HepG2 (cell line): ENCODE measurements around the gene EPSTI1. TPM values are rescaled to one million over a fixed set of nuclear protein-coding genes. Genes with fewer than 3 reads are reported as not detected.

Source experiments
- AKAP8 ChIP-seq: sonication (generic); formaldehyde crosslinking; IDR thresholded peaks from 2 replicates; pipeline ENCODE4 v1.5.1; 2020; ENCODE audit warnings: mild to moderate bottlenecking, missing genetic modification reagents
- ASH2L ChIP-seq: fragments of 300-600, 200-600 bp; sonication (generic); IDR thresholded peaks from 2 replicates; pipeline ENCODE4 v1.7.0; 2017; ENCODE audit warnings: low read depth, mild to moderate bottlenecking, moderate library complexity, mixed read lengths, low read length; ENCODE audit not compliant: insufficient read length
- CTCF ChIP-seq: sonication (generic); formaldehyde crosslinking; IDR thresholded peaks from 2 replicates; pipeline ENCODE4 v1.5.0; 2020; ENCODE audit warnings: mild to moderate bottlenecking, missing genetic modification reagents, moderate library complexity
- DR1 ChIP-seq: sonication (generic); formaldehyde crosslinking; IDR thresholded peaks from 2 replicates; pipeline ENCODE4 v1.8.0; 2021; ENCODE audit warnings: mild to moderate bottlenecking, missing genetic modification reagents, inconsistent platforms
- HNRNPH1 ChIP-seq: fragments of 200-400 bp; formaldehyde crosslinking; optimal IDR thresholded peaks from 2 replicates; pipeline ENCODE3; 2017; ENCODE audit warnings: mild to moderate bottlenecking, low read depth, low read length
- NCOA5 ChIP-seq: sonication (generic); formaldehyde crosslinking; IDR thresholded peaks from 2 replicates; pipeline ENCODE4 v1.4.0; 2020; ENCODE audit warnings: missing genetic modification reagents
- SIN3B ChIP-seq: fragments of 150-350 bp; IDR thresholded peaks from 2 replicates; pipeline ENCODE4 v1.6.1; 2014; ENCODE audit warnings: low read length
- SIX1 ChIP-seq: sonication (generic); formaldehyde crosslinking; IDR thresholded peaks from 2 replicates; pipeline ENCODE4 v1.4.0; 2020; ENCODE audit warnings: missing genetic modification reagents, borderline replicate concordance
- STAG1 ChIP-seq: sonication (generic); formaldehyde crosslinking; IDR thresholded peaks from 2 replicates; pipeline ENCODE4 v1.4.0; 2020; ENCODE audit warnings: missing genetic modification reagents
- XRCC5 ChIP-seq: fragments of 200-400 bp; formaldehyde crosslinking; optimal IDR thresholded peaks from 2 replicates; pipeline ENCODE3; 2017; ENCODE audit warnings: mild to moderate bottlenecking, low read length
- ZNF501 ChIP-seq: sonication (generic); formaldehyde crosslinking; IDR thresholded peaks from 2 replicates; pipeline ENCODE4 v1.5.1; 2020; ENCODE audit warnings: mild to moderate bottlenecking, moderate library complexity, missing genetic modification reagents
- polyA plus RNA-seq, 8 experiments: library from polyadenylated mRNA; depleted of rRNA in 3 of 8; stranded (reverse) in 7 of 8; unstranded in 1 of 8; fragments of >200 nt; fragmentation: Illumina TruSeq in 4 of 8; extraction: Trizol in 4 of 8; gene quantifications; 2 replicates each; pipeline versions ENCODE4 v1.2.1 to v1.2.3, GENCODE V29; 2011 to 2016; ENCODE audit warnings: low read depth in 4 of 8, missing spikeins in 1 of 8, mixed read lengths in 1 of 8; ENCODE audit not compliant: insufficient read depth in 1 of 8
- total RNA-seq, 5 experiments: library from RNA; depleted of rRNA; stranded (reverse); fragments of >200 nt; fragmentation: Illumina TruSeq; extraction: Trizol; gene quantifications; 2 replicates each; pipeline ENCODE4 v1.2.3, GENCODE V29; 2016; ENCODE audit warnings: low read depth in 1 of 5
- TF ChIP-seq, protein P1 (sequence below): sonication (generic); formaldehyde crosslinking; IDR thresholded peaks from 2 replicates; pipeline ENCODE4 v1.8.1; 2023; ENCODE audit warnings: mild to moderate bottlenecking, missing genetic modification reagents, borderline replicate concordance
- TF ChIP-seq, protein P2 (sequence below): sonication (generic); formaldehyde crosslinking; IDR thresholded peaks from 2 replicates; pipeline ENCODE4 v1.5.1; 2020; ENCODE audit warnings: mild to moderate bottlenecking, missing genetic modification reagents, moderate library complexity
- TF ChIP-seq, protein P3 (sequence below): sonication (generic); formaldehyde crosslinking; IDR thresholded peaks from 2 replicates; pipeline ENCODE4 v1.8.0; 2022; ENCODE audit warnings: low read depth, missing genetic modification reagents

Gene EPSTI1
- total and polyA plus RNA-seq, 2 of the 13 experiments (the other 11 are each of a cell fraction or from before 2014, with no cell fraction given), result 0.03 TPM; not detected in 1

DNA sequence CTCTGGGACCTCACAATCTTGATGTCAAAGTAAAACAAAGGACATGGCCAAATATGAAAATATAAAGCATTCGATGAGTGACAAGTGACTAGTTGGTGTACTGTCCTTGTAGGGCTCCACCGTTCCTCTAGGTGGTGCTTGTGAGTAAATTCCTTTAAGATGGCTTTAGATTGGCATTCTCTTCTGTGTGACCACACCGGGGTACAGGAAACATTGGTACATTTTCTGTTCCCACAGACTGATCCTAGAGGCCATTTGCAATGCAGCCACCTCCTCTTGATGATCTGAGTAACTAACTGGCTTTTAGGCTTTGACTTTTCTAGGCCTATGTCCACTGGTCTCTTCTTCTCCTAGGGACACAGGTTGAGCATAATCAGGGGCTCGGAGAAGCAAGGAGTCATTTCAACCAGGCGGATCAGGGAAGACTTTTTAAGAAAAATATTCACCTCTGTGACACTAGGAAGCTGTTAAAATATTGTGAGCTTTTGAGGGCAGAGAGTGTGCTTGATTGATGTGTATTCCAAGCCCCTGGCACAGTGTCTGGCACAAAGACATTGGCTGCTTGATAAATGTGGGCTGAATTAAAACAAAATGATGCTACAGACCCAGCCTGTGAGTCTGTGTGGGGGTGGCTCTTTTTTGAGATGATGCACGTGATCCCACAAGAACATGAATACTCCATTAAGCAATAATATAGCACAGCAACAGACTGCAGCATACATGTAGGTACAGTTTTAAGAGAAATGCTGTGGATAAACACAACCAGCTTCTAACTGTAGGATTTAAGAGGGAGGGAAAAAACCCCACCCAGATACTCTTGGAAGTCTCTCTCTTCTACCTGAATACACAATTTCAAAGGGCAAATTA, 21.0 kb downstream of the EPSTI1 start (continued):
- TF ChIP-seq, protein P1, sequence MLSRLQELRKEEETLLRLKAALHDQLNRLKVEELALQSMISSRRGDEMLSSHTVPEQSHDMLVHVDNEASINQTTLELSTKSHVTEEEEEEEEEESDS (CRISPR knock-in tag), result no peak
- TF ChIP-seq SIN3B (no peak), AKAP8 (CRISPR knock-in tag) (no peak), ZNF501 (CRISPR knock-in tag) (no peak), STAG1 (CRISPR knock-in tag) (peak; percentile 48), CTCF (CRISPR knock-in tag) (peak; percentile 66), SIX1 (no peak), DR1 (CRISPR knock-in tag) (no peak), ASH2L (peak; percentile 11), HNRNPH1 (no peak), XRCC5 (no peak), NCOA5 (no peak)
- TF ChIP-seq, protein P2, sequence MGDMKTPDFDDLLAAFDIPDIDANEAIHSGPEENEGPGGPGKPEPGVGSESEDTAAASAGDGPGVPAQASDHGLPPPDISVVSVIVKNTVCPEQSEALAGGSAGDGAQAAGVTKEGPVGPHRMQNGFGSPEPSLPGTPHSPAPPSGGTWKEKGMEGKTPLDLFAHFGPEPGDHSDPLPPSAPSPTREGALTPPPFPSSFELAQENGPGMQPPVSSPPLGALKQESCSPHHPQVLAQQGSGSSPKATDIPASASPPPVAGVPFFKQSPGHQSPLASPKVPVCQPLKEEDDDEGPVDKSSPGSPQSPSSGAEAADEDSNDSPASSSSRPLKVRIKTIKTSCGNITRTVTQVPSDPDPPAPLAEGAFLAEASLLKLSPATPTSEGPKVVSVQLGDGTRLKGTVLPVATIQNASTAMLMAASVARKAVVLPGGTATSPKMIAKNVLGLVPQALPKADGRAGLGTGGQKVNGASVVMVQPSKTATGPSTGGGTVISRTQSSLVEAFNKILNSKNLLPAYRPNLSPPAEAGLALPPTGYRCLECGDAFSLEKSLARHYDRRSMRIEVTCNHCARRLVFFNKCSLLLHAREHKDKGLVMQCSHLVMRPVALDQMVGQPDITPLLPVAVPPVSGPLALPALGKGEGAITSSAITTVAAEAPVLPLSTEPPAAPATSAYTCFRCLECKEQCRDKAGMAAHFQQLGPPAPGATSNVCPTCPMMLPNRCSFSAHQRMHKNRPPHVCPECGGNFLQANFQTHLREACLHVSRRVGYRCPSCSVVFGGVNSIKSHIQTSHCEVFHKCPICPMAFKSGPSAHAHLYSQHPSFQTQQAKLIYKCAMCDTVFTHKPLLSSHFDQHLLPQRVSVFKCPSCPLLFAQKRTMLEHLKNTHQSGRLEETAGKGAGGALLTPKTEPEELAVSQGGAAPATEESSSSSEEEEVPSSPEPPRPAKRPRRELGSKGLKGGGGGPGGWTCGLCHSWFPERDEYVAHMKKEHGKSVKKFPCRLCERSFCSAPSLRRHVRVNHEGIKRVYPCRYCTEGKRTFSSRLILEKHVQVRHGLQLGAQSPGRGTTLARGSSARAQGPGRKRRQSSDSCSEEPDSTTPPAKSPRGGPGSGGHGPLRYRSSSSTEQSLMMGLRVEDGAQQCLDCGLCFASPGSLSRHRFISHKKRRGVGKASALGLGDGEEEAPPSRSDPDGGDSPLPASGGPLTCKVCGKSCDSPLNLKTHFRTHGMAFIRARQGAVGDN (CRISPR knock-in tag), result no peak
- TF ChIP-seq, protein P3, sequence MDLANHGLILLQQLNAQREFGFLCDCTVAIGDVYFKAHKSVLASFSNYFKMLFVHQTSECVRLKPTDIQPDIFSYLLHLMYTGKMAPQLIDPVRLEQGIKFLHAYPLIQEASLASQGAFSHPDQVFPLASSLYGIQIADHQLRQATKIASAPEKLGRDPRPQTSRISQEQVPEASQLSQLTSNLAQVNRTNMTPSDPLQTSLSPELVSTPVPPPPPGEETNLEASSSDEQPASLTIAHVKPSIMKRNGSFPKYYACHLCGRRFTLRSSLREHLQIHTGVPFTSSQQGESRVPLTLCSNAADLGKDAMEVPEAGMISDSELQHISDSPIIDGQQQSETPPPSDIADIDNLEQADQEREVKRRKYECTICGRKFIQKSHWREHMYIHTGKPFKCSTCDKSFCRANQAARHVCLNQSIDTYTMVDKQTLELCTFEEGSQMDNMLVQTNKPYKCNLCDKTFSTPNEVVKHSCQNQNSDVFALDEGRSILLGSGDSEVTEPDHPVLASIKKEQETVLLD, result no peak
